IPS DF 6.9 (cell line): Measurements from ENCODE around the gene SPTBN1.
"Not testable (repeated sequence)": the region's sequence is repeated elsewhere in the genome, so short reads cannot be mapped to it uniquely, and the experiment has no call there.

Experiments used
- DNase-seq: peaks from one replicate; pipeline ENCODE4 v3.0.0-alpha.2; 2013; ENCODE audit warnings: low read depth, low spot score
- H3K27ac ChIP-seq: one replicate; pipeline ENCODE4 v1.5.1; 2013; ENCODE audit warnings: low read length, control low read depth
- H3K27me3 ChIP-seq: 2 replicates; pipeline ENCODE4 v1.6.1; 2013; ENCODE audit warnings: mild to moderate bottlenecking, low read length; ENCODE audit not compliant: control insufficient read depth, insufficient read depth
- H3K36me3 ChIP-seq: 2 replicates; pipeline ENCODE4 v1.6.1; 2013; ENCODE audit warnings: low read length; ENCODE audit not compliant: control insufficient read depth, insufficient read depth
- H3K4me1 ChIP-seq: 2 replicates; pipeline ENCODE4 v1.6.1; 2013; ENCODE audit warnings: low read length; ENCODE audit not compliant: control insufficient read depth, insufficient read depth
- H3K4me3 ChIP-seq: 2 replicates; pipeline ENCODE4 v1.5.1; 2013; ENCODE audit warnings: mild to moderate bottlenecking, low read length
- H3K9me3 ChIP-seq: 2 replicates; pipeline ENCODE4 v1.6.1; 2013; ENCODE audit warnings: low read length, inconsistent platforms; ENCODE audit not compliant: control insufficient read depth, insufficient read depth
- WGBS: extraction: QIAGEN DNeasy Blood & Tissue Kit; methylation state at CpG from one replicate; pipeline ENCODE4 v1.1.7; 2013; ENCODE audit warnings: mixed read lengths, missing lambda C conversion rate; ENCODE audit not compliant: insufficient read length, insufficient coverage; 5-methylcytosine and 5-hydroxymethylcytosine counted together

Gene SPTBN1

GRCh38 chr2:54513363-54513715, 57.2 kb downstream of the SPTBN1 start:
- Histone ChIP-seq H3K4me3 (no peak overlapping the region), H3K27ac (no peak overlapping the region), H3K36me3 (no peaks in the 10 kb centered on the region), H3K9me3 (no peaks in the 10 kb centered on the region), H3K4me1 (peaks cover 4% of the 10 kb centered on the region; the same call in 1 of the 2 replicates), H3K27me3 (no peaks in the 10 kb centered on the region)
- DNase-seq, result no peak

DNA sequence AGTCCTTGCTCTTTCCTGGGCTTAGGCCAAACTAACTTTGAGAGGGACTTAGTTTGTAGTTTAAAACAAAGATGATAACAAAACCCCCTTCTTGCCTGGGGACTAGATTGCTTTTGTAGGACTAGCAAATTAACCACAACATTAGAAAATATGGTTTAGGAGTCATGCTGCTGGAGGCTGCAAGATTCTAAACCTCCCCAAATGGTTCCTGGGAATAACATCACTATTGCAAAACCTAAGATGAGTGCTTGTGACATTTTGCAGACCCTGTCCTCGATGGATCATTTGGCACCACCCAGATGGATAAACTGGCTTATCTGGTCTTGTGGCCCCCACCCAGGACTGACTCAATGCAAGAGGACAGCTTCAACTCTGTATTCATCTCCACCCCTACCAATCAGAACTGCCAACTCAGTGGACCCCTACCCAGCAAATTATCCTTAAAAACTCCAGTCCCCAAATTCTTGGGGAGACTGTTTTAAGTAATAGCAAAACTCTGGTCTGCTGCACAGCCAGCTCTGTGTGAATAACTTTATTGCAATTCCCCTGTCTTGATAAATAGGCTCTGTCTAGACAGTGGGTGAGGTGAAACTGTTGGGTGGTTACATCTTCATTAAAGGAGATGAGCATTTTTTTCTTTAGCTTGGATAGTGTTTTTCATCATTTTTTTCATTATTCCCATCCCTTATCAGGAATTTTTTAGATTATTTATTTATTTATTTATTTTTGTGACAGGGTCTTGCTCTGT, 58.9 kb downstream of the SPTBN1 start:
- DNase-seq, result no peak
- no CpG with 5 or more reads among the region's 1 CpG for WGBS
- Histone ChIP-seq H3K27ac (no peak overlapping the region), H3K9me3 (no peaks in the 10 kb centered on the region), H3K4me1 (peaks cover 6% of the 10 kb centered on the region; the same call in 1 of the 2 replicates), H3K4me3 (no peak overlapping the region), H3K27me3 (no peaks in the 10 kb centered on the region), H3K36me3 (no peaks in the 10 kb centered on the region)

DNA sequence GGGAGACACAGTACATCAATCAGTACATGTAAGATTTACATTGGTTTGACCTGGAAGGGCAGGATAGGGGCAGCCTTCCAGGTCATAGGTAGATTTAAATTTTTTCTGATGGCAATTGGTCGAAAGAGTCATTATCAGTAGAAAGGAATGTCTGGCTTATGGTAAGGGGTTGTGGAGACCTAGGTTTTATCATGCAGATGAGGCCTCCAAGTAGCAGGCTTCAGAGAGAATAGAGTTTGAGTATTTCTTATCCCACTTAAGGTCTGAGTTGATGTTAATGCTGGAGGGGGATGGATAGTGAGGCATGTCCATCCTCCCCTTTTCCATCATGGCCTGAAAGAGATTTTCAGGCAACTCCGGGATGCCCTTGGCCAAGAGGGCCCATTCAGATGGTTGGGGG, 60.7 kb downstream of the SPTBN1 start:
- Histone ChIP-seq H3K27me3 (no peaks in the 10 kb centered on the region), H3K4me1 (peaks cover 6% of the 10 kb centered on the region; the same call in 1 of the 2 replicates), H3K27ac (no peak overlapping the region), H3K4me3 (no peak overlapping the region), H3K36me3 (no peaks in the 10 kb centered on the region), H3K9me3 (no peaks in the 10 kb centered on the region)
- no CpG with 5 or more reads among the region's 2 CpGs for WGBS
- no peak for DNase-seq

- not testable (repeated sequence) for H3K9me3 ChIP-seq, H3K27ac ChIP-seq, H3K27me3 ChIP-seq, H3K4me3 ChIP-seq, H3K36me3 ChIP-seq, H3K4me1 ChIP-seq, DNase-seq
- WGBS, result no CpG with 5 or more reads among the region's 7 CpGs
Observed at GRCh38 chr2:54518016-54518415, 61.9 kb downstream of the SPTBN1 start.

GRCh38 chr2:54518430-54518829, 62.3 kb downstream of the SPTBN1 start:
- Histone ChIP-seq H3K4me1 (peaks cover 3% of the 10 kb centered on the region; the same call in 1 of the 2 replicates), H3K36me3 (no peaks in the 10 kb centered on the region), H3K4me3 (no peak overlapping the region), H3K27ac (no peak overlapping the region), H3K27me3 (no peaks in the 10 kb centered on the region), H3K9me3 (no peaks in the 10 kb centered on the region)
- WGBS, result no CpG with 5 or more reads among the region's 2 CpGs
- no peak for DNase-seq

GRCh38 chr2:54519841-54520459, 63.8 kb downstream of the SPTBN1 start:
- DNase-seq, result no peak
- no peaks in the 10 kb centered on the region for H3K36me3 ChIP-seq
- H3K4me3 ChIP-seq, result no peak overlapping the region
- H3K27me3 ChIP-seq, result no peaks in the 10 kb centered on the region
- no peak overlapping the region for H3K27ac ChIP-seq
- H3K4me1 ChIP-seq, result peaks cover 3% of the 10 kb centered on the region; the same call in 1 of the 2 replicates
- H3K9me3 ChIP-seq, result no peaks in the 10 kb centered on the region
- no CpG with 5 or more reads among the region's 12 CpGs for WGBS

DNA sequence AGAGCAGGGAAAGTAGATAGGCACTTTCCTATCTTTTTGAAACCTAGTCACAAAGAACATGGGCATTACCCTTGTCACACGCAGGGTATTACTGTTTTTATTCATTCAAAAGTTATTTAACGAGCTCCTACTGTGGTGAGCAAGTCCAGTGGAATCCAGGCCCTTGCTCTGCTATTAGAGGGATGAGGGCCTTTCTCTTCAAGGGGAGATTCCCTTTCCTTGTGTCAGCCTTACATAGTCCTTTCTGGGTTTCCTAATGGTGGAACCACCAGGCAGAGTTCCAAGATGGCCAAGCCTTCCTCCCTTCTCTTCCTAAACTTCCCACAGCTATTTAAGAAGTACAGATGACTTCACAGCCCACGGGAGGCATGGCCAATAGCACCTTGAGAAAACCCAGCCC, 64.6 kb downstream of the SPTBN1 start:
- no CpG with 5 or more reads among the region's 3 CpGs for WGBS
- H3K27me3 ChIP-seq, result no peaks in the 10 kb centered on the region

GRCh38 chr2:54522624-54523281, 66.6 kb downstream of the SPTBN1 start:
- H3K27ac ChIP-seq, result no peak overlapping the region
- no peak overlapping the region for H3K4me3 ChIP-seq
- no CpG with 5 or more reads among the region's 5 CpGs for WGBS
- H3K36me3 ChIP-seq, result no peaks in the 10 kb centered on the region
- DNase-seq, result peak; percentile 72
- peaks cover 2% of the 10 kb centered on the region; the same call in 1 of the 2 replicates for H3K4me1 ChIP-seq
- no peaks in the 10 kb centered on the region for H3K9me3 ChIP-seq
- no peaks in the 10 kb centered on the region for H3K27me3 ChIP-seq

More for the DNA sequence above, 64.6 kb downstream of the SPTBN1 start:
- H3K4me3 ChIP-seq, result no peak overlapping the region
- DNase-seq, result no peak
- H3K27ac ChIP-seq, result no peak overlapping the region
- peaks cover 3% of the 10 kb centered on the region; the same call in 1 of the 2 replicates for H3K4me1 ChIP-seq
- H3K9me3 ChIP-seq, result no peaks in the 10 kb centered on the region
- no peaks in the 10 kb centered on the region for H3K36me3 ChIP-seq

DNA sequence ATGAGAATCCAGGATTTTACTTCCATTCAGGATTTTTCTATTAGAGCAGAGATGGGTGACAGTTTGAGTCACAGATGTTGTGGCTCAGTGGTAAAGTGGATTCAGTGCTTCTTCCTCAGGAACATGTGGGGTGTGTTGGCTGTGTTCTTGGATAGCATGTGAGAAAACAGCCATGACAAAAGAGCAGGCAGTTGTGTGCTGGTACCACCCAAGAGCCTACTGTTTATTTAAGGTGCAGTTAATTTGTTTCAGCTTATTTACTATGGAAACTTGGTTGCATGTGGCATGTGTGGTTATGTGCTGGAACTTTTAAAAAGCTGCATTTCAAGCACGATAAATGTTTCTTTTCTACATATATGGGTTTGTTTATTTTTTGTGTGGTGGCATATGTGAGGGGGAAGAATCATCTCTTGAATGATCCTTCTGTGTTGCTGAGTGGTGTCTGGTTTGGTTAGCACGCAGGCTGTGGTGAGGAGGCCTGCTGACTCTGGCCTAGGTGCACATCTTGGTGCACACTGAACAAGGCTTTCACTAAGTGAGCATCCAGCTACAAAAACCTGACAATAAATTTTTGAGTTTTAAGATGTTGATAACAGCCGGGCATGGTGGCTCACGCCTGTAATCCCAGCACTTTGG, 67.3 kb downstream of the SPTBN1 start:
- DNase-seq, result no peak
- Histone ChIP-seq H3K27ac (no peak overlapping the region), H3K27me3 (no peaks in the 10 kb centered on the region), H3K4me3 (no peak overlapping the region), H3K9me3 (no peaks in the 10 kb centered on the region), H3K4me1 (peaks cover 2% of the 10 kb centered on the region; the same call in 1 of the 2 replicates), H3K36me3 (no peaks in the 10 kb centered on the region)
- no CpG with 5 or more reads among the region's 4 CpGs for WGBS

DNA sequence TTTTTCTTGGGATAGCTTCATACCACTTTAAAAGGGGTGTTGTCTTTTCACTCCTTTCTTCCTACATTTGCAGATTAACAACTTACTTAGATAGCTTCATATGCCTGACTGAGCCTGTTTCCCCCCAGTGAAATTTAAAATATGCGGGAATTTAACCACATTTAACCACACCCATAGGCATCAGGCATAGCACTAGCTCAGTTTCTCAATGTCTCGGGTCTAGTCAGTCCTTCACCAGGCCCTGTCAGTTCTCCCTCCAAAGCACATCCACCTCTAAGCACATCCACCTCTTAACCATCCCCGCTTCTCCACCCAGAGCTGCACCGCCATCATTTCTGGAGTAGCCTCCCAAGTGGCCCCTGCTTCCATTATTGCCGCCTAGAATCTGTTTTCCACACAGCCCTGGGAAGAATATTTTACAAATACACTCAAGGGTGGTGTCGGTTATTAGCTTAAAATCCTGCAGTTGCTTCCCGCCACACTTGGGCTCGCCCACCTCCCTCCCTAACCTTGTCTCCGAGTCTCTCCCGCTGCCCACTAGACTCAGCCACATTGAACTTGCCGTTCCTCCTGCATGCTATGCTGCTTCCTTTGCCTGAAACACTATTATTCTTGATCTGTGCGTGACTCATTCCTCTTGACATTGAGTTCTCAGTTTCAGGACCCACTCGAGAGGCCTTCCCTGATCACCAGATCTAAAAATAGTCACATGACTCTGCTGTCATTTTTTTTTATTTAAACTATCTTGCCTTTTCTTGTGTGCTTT, 68.3 kb downstream of the SPTBN1 start:
- Histone ChIP-seq H3K27me3 (no peaks in the 10 kb centered on the region), H3K36me3 (no peaks in the 10 kb centered on the region), H3K4me3 (no peak overlapping the region), H3K4me1 (no peaks in the 10 kb centered on the region; the same call in 1 of the 2 replicates), H3K27ac (no peak overlapping the region), H3K9me3 (no peaks in the 10 kb centered on the region)
- no peak for DNase-seq
- WGBS, result no CpG with 5 or more reads among the region's 13 CpGs
